GM18526 (cell line): ENCODE results near the gene TNFRSF11A.

Experiments
- POLR2A ChIP-seq: IDR thresholded peaks from 3 replicates; pipeline ENCODE4 v1.6.1; 2011; ENCODE audit not compliant: insufficient read length; ENCODE audit errors: extremely low read depth

TNFRSF11A gene

GRCh38 chr18:62353170-62353569 is 28.1 kb downstream of the TNFRSF11A start:
- TF ChIP-seq POLR2A = no peak

DNA sequence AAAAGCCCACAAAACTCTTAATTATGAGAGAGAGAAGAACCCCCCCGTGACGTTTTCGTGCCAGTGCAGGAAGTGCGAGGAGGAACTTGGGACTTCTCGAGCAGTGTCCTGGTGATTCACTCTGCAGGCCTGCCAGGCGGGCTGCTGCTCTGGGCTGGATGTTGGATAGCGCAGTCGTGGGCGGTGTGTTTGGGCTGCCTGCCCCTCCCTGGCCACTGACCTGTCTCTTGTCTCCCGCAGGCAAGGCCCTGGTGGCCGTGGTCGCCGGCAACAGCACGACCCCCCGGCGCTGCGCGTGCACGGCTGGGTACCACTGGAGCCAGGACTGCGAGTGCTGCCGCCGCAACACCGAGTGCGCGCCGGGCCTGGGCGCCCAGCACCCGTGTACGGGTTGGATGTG is 29.0 kb downstream of the TNFRSF11A start:
- TF ChIP-seq POLR2A = no peak

DNA sequence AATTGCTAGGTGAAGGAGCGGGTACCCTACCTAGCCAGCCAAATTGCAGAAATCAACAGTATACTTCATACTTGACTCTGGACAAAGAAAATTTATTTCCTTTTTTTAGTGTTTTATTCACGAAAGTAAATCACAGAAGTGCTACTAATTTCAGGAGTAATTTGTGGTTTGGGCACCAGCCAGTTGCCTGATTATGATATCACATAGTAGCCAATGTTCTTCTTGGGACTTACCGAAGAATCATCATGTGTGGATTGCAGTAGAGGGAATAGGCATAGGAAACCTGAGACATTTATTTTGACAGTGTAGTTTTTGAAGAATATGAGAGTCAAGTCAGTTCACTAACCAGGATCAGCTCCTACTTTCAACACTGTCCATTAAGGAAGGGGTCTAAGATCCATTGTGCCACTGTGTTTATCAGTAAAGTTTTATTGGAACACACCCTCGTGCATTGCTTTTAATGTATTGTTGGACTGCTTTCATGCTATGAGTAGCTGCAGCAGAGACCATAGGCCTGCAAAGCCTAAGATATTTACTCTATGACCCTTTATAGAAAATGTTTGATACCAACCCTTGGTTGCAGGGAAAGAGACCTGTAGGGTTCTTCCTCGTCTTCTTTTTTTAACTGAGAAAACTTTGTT is 32.1 kb downstream of the TNFRSF11A start:
- no peak for TF ChIP-seq POLR2A

- no peak for TF ChIP-seq POLR2A
Measured at GRCh38 chr18:62360805-62361204, 35.7 kb downstream of the TNFRSF11A start.

GRCh38 chr18:62361288-62361687 is 36.2 kb downstream of the TNFRSF11A start:
- no peak for TF ChIP-seq POLR2A

- TF ChIP-seq POLR2A = no peak
Measured at GRCh38 chr18:62364558-62364957, 39.4 kb downstream of the TNFRSF11A start.

DNA sequence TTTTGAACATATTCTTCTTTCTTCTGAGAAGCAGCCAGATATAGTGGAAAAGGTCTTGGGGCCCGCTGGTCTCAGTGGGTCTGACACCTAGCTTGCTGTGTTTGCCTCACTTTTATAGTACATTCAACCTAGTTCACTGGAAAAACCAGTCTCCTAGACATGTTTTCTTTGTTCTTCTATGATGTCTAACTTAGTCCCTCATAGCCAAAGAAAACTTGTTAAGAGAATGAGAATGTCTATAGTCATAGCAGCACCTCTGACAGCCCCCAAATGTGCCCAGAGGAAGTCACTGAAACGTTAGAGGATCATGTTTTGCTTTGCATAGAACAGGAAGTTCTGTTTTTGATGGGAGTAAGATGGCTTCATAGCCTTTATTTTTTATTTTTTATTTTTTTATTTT is 40.3 kb downstream of the TNFRSF11A start:
- TF ChIP-seq POLR2A = no peak

DNA sequence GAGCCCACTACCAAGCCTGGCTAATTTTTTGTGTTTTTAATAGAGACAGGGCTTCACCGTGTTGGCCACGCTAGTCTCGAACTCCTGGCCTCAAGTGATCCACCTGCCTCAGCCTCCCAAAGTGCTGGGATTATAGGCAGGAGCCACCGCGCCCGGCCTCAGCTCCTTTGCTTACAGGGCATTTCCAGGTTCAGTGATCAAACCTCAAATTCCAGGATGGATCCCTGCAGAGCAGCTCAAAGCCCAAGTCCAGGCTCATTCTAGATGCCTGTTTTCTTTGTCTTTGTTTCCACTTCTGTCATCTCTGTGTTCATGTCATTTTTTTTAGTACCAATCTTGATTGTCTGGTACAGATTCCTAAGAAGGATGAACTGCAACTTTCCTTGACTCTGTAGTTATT is 41.9 kb downstream of the TNFRSF11A start:
- TF ChIP-seq POLR2A = no peak

DNA sequence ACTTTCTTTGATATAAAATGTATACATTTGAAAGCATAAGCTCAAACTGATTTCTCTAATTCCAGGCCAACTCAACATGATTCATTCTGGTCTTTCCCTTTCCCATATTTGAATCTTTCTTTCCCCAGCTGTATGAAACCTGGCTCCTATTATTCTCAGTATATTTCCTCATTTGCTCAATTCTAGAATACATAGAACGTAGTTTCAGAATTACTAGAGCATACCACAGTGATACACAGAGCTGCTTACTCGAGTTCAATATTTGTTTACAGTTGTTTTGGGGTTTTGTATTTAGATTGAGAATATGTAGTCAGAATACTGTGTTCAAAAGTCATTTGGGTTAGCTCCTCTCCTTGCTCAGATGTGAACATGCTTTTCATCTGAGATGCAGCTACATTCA is 43.0 kb downstream of the TNFRSF11A start:
- TF ChIP-seq POLR2A = no peak

- no peak for TF ChIP-seq POLR2A
Measured at GRCh38 chr18:62369129-62369644, 44.1 kb downstream of the TNFRSF11A start.

DNA sequence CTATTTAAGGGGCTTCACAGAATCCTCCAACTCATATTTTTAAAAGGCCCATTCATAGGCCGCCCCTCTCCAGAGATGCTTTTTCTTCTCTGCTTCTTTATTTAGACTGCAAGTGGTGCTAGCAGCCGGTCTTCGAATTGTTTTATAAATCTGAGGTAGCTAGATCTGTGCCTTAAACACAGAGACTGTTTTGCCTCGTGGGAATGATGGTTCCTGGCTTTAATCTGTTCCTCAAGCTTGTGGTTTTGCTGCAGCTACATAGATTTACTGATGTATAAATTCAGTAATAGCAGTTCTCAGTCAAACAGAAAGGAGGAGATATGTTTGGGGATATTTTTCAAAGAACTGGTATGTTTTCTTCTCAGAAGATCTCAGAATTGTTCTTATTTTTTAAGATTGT is 45.3 kb downstream of the TNFRSF11A start:
- no peak for TF ChIP-seq POLR2A

DNA sequence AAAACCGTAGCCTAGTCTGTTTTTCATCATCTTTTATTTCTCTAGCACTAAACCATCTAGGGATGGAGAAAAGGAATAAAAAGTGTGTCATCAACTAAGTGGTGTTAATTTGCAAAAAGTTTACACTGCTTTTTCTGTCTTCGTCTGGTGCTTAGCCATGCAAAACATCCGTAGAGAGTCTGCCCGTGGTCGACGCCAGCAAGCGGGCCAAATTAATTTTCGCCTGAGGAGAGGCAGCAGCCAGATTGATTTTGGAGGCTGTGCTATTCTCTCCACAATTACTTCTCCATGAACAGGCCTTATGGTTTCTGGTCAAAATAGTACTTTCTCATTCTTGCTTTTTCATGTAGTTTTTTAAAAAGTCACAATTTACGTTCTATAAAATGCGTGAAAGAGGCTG is 46.3 kb downstream of the TNFRSF11A start:
- no peak for TF ChIP-seq POLR2A

- TF ChIP-seq POLR2A = no peak
Measured at GRCh38 chr18:62372156-62372555, 47.0 kb downstream of the TNFRSF11A start.

- no peak for TF ChIP-seq POLR2A
Measured at GRCh38 chr18:62372882-62373281, 47.8 kb downstream of the TNFRSF11A start.

DNA sequence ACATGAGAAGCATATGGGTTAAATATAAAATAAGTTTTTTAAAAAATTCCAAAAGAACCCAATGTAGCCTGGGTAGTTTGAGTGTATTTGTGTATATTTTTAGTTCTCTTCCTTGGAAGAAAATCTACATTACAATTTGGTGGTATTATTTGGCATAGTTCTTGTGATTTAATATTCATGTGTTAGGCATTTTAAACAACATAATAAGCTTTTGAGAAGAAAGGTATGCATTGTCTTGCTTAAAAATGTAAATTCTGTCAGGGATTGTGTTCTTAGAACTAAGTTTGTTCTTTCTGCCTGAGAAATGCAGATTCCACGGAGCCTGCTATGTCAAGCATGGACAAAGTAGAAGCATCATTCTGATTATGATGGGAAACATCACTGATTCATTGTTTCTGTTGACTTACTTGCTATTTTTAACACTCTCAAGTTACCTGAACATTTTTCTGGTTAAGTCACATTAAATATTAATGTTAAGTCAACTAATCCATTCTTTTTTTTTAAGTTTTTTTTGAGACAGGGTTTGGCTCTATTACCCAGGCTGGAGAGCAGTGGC is 49.4 kb downstream of the TNFRSF11A start:
- no peak for TF ChIP-seq POLR2A

DNA sequence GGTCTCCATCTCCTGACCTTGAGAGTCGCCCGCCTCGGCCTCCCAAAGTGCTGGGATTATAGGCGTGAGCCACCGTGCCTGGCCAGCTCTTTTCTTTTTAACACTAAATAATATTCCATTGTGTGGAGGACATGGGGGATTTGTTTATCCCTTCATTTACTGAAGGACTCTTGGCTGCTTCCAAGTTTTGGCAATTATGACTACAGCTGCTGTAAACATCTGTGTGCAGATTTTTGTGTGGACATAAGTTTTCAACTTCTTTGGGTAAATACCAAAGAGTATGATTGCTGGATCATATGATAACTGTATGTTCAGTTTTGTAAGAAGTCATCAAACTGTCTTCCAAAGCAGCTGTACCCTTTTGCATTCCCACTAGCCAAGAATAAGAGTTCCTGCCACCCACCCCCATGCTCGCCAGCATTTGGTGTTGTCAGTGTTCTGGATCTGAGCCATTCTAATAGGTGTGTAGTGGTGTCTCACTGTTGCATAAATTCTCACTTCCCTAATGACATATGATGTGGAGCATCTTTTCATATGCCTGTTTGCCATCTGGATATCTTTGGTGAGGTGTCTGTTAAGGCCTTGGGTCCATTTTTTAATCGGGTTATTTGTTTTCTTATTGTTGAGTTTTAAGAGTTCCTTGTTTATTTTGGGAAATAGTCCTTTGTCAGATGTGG is 52.2 kb downstream of the TNFRSF11A start:
- TF ChIP-seq POLR2A = no peak

- no peak for TF ChIP-seq POLR2A
Measured at GRCh38 chr18:62379051-62379450, 53.9 kb downstream of the TNFRSF11A start.

DNA sequence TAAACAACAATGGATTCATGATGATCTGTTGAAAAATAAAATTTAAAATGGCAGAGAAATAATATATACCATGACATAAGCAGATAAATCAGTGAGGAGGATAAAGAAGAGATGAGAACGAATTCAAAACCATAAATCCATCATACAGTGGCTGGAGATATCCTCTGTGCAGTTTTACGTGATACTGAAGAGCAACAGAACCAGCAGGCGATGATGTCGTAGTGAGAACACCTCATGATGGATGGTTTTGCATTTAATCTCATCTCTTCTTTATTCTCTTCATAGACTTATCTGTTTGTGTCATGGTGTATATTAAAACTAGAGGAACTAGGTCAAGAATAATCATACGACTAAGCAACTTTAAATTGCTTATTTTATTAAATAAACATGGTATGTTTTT is 56.3 kb downstream of the TNFRSF11A start:
- TF ChIP-seq POLR2A = no peak
